GM10266 (cell line): ENCODE data around the gene SPATA20.

ENCODE experiments used
- DNase-seq: peaks from one replicate; pipeline ENCODE4 v3.0.0; 2012; ENCODE audit errors: extremely low spot score
- TF ChIP-seq, protein P1 (sequence below): IDR thresholded peaks from 2 replicates; pipeline ENCODE4 v1.5.1; 2012; ENCODE audit warnings: mild to moderate bottlenecking, low read depth; ENCODE audit not compliant: control insufficient read depth, insufficient read depth; ENCODE audit errors: missing control alignments

SPATA20 gene

DNA sequence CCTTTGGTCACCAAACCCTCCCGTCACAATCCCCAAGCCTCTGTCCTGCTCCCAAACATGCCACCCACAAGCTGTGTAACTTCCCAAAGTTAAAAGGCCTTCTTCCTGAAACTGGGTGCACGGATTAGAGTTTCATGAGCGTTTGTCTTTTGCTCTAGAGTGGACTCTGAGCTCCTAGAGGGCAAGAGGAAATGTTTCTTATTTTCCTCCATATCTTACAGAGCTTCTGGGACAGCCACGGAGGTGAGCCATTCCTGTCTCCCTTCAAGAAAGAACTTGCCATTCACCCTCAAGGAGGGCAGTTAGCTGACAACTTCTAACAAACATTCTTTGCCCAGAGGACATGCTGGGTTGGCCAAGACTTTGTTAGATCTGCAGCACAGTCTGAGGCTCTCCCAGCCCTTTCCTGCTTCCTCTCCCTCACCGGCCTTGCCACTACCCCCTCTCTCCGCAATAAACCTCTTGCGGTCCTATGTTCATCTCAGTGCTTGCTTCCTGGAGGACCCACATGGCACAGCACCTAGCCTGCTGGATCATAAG lies 41.3 kb upstream of the SPATA20 start:
- TF ChIP-seq, protein P1, sequence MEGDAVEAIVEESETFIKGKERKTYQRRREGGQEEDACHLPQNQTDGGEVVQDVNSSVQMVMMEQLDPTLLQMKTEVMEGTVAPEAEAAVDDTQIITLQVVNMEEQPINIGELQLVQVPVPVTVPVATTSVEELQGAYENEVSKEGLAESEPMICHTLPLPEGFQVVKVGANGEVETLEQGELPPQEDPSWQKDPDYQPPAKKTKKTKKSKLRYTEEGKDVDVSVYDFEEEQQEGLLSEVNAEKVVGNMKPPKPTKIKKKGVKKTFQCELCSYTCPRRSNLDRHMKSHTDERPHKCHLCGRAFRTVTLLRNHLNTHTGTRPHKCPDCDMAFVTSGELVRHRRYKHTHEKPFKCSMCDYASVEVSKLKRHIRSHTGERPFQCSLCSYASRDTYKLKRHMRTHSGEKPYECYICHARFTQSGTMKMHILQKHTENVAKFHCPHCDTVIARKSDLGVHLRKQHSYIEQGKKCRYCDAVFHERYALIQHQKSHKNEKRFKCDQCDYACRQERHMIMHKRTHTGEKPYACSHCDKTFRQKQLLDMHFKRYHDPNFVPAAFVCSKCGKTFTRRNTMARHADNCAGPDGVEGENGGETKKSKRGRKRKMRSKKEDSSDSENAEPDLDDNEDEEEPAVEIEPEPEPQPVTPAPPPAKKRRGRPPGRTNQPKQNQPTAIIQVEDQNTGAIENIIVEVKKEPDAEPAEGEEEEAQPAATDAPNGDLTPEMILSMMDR = no peak
- no peak for DNase-seq

DNA sequence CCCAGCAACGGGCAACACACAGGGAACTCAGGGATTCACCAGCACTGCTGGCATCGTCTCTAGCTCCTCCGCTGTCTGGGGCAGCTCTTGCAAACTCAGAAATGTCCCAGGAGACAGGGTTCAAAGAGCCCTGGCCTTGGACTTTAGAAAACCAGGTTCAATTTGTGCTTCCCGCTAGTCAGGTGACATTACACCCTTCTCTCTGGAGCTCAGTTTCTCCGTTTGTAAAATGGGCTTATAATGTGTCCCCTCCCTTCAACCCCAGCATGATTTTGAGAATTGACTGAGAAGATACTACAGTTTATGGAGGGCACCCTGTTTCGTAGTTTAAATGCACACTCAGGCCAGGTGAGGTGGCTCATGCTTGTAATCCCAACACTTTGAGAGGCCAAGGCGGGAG lies 40.7 kb upstream of the SPATA20 start:
- DNase-seq = no peak
- TF ChIP-seq, protein P1 = no peak

DNA sequence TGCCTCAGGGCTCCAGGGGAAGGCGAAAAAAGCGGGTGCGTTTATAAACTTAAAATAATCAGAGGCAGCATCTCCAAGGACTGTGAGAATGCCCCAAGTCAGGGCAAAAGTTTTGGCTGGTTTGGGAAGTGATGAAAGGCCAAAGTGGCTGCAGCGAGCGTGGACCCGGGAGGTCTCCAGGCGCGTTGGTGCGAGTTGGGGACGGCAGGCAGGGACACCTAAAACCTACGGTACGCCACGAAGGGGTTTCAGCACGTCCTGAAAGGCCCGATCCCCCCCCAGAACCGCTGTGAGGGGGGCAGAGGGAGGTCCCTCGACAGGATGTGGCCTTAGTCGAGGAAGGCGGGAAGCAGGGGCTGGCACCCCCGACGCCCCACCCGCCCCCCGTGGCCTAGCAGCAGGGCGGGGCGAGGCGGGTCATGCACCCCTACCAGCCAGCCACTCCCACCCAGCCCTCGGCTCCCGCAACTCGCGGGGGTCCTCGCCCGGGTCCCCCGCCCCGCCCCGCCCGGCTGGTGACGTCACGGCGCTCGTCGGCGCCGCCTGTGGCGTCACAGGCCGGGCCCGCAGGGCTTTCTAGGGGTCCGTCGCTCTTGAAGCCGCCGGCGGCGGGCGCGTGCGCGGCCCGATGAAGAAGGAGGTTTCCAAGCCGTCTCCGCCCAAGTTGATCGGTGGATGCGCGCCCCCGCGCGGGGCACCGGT lies 39.0 kb upstream of the SPATA20 start, which contains the start of gene MYCBPAP:
Gene MYCBPAP (plus strand): TSS at position 569 of the 702 bp plus-strand sequence. CDS start 236 bp downstream, outside the sequence.
- DNase-seq = peak; percentile 88
- TF ChIP-seq, protein P1 = peak; percentile 47

DNA sequence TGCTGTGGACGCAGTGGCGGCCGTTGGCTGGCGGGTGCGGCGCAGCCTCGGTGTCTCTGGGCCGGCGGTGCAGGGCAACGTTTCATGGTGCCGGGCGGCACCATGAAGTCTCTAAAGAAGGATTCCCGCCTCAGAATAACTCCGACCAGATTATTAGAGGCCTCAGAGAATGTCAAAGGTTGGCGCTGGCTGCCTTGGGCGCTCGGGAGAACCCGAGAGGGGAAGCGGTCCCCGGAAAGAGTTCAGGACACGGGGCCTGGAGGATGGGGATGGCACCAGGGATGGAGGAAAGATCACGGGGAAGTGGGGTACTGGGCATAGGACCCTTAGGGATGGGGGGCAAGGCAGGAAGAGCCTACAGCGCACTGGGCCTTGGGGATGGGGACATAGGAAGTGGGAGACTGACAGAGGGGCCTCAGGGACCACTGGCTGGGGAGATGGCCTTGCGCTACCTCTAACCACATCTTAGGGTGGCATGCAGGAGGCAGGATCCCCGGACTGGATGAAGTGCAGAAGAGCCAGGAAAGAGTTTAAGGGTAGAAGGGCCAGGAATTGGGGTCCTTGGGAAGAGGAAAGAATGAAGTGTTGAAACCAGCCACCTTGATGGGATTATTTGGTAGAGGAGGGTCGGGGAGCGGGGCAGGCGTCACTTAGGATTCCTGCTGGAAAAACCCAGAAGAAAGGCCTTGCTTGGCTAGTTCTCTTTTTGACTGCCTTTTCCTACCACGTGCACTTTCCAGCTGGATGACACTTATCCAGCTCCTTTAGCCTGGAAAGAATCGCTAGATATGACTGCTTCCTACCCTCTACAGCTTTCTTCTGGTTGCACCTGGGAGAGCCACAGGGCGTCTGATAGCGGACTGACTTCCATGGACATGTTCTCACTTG lies 38.2 kb upstream of the SPATA20 start:
- TF ChIP-seq, protein P1 = no peak

DNA sequence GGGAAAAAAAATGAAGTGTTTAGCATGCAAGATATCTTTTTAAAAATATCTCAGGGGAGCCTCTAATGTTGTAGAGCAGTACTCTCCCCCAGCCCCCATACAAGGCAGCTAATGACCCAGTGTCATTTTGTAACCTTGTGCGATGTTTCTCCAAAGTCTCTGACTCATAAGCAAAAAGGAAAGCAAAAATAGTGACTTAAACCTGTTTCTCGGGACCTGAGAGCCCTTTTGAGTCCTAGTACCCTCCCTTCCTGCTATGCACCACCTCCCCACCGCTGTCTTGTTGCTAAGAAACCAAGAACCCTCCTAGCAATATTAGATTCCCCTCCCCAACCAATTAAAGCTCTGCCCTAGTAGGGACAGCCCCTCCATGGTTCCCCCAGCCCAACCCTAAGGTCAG lies 35.9 kb upstream of the SPATA20 start:
- DNase-seq = peak; percentile 88
- TF ChIP-seq, protein P1 = no peak

More for the DNA sequence above, 38.2 kb upstream of the SPATA20 start:
- no peak for DNase-seq

DNA sequence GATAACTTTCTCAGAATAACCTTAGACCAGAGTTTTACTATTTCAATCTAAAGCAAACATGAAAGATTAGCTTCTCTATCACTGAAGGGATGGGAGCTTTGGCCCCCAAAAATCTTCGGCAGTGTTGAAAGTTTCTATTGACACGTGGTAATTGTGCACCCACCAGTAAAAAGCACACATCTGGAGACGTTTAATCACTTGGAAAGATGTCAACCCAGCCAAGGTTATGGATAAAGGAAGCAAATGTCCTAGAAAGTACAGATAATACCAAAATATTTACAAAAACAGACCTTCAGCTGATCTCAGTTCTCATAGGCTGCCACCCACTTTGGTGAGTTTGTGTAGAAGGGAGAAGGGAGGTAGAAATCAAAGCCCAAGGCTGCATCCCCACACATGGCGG lies 33.5 kb upstream of the SPATA20 start:
- no peak for DNase-seq
- TF ChIP-seq, protein P1 = no peak
